GM18526 (cell line): ENCODE results near the gene NAP1L4.

Experiments
- POLR2A ChIP-seq: IDR thresholded peaks from 3 replicates; pipeline ENCODE4 v1.6.1; 2011; ENCODE audit not compliant: insufficient read length; ENCODE audit errors: extremely low read depth

The NAP1L4 gene

GRCh38 chr11:2989006-2989405 lies 3.1 kb downstream of the NAP1L4 start:
- TF ChIP-seq POLR2A = no peak

GRCh38 chr11:2987881-2988861 lies 4.0 kb downstream of the NAP1L4 start:
- no peak for TF ChIP-seq POLR2A

- TF ChIP-seq POLR2A = no peak
These were observed 8.2 kb downstream of the NAP1L4 start for GRCh38 chr11:2983908-2984307.

GRCh38 chr11:2982214-2982613 lies 9.9 kb downstream of the NAP1L4 start:
- no peak for TF ChIP-seq POLR2A

- TF ChIP-seq POLR2A = no peak
These were observed 11.0 kb downstream of the NAP1L4 start for GRCh38 chr11:2981130-2981529.

- no peak for TF ChIP-seq POLR2A
These were observed 11.8 kb downstream of the NAP1L4 start for GRCh38 chr11:2980168-2980840.

- no peak for TF ChIP-seq POLR2A
These were observed 15.0 kb downstream of the NAP1L4 start for GRCh38 chr11:2977113-2977512.

GRCh38 chr11:2976294-2977063 lies 15.7 kb downstream of the NAP1L4 start:
- no peak for TF ChIP-seq POLR2A

GRCh38 chr11:2975594-2975993 lies 16.5 kb downstream of the NAP1L4 start:
- no peak for TF ChIP-seq POLR2A

GRCh38 chr11:2974272-2974671 lies 17.9 kb downstream of the NAP1L4 start:
- TF ChIP-seq POLR2A = no peak

GRCh38 chr11:2968341-2968900 lies 23.7 kb downstream of the NAP1L4 start:
- no peak for TF ChIP-seq POLR2A

- no peak for TF ChIP-seq POLR2A
These were observed 27.3 kb downstream of the NAP1L4 start for GRCh38 chr11:2964782-2965181.

GRCh38 chr11:2963761-2964160 lies 28.4 kb downstream of the NAP1L4 start:
- no peak for TF ChIP-seq POLR2A

GRCh38 chr11:2963112-2963754 lies 28.9 kb downstream of the NAP1L4 start:
- TF ChIP-seq POLR2A = no peak

- no peak for TF ChIP-seq POLR2A
These were observed 31.0 kb downstream of the NAP1L4 start for GRCh38 chr11:2961080-2961479.
